IPS-NIHi11 (cell line): ENCODE data around the gene PKP2.

Experiments
- DNase-seq: peaks from one replicate; pipeline ENCODE4 v3.0.0; 2012; ENCODE audit warnings: mixed read lengths, low spot score

Gene PKP2

DNA sequence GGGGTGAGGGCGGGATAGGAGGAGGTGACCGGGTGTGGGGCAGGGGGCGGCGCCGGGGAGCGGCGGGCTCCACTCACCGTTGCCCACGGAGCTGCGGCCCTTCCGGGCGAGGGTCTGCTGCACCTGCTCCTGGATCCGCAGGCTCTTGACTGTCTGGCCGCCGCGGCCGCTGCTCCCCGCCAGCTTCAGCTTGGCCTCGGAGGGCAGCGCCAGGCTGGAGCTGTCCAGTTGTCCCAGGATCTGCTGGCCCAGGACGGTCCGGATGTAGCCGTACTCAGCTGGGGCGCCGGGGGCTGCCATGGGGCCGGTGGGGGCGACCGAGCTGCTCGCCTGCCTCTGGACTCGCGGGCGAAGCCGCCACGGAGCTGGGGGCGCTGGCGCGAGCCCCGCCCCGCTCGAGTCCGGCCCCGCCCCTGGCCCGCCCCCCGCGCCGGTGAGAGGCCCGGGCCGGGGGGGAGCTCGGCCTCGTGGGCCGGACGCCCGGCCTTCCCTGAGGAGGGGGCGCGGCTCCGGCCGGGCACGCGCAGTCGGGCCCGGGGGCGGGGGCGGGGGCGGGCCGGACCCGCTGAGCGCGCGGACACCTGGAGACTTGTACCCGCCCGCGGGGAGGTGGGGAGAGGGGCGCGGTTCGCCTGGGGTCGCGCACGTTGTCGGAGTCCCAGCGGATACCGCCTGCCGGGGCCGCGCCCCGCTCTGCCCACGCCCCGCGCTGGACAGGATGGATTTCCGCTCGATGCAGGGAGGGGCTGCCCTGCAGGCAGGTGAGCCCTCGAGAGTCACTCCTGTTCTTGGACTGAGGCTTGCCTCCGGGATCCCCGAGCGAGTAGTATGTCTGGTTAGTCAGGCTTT is at the start of gene PKP2:
Gene PKP2 (minus strand): TSS at position 346 of the 849 bp plus-strand sequence. CDS start 46 bp downstream, at position 300.
- peak; percentile 98 for DNase-seq

DNA sequence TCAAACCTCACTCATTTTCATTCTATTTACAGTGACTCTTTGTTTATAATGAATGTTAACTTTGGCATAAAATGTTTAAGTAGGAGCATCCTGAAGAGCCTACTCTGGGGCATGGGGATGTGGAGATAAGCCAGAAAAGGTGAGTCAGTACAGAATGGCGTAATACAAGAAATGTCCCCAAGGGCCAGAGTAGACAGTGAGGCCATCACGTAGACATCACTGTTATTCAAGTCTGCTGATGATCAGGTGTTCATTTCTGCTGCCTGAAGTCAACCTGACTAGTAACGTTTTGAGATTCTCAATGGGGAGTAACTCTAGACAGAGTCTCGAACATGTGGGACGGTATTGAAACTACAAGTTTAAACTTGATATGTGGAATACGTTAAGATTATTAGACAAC is 47.6 kb upstream of the PKP2 start:
- no peak for DNase-seq

DNA sequence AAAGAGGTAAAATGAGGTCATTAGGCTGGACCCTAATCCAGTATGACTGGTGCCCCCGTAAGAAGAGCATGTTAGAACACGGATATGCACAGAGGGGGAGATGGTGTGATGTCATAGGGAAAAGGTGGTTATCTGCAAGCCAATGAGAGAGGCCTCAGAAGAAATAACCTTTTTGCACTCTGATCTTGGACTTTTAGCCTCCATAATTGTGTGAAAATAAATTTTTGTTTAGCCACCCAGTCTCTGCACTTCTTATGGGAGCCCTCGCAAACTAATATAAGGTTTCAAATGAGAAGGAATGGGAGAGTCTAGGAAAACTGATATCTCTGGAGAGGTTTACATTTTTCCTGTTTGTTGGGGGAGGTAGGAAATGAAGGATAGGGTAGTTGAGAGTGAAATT is 43.2 kb upstream of the PKP2 start:
- DNase-seq: no peak

DNA sequence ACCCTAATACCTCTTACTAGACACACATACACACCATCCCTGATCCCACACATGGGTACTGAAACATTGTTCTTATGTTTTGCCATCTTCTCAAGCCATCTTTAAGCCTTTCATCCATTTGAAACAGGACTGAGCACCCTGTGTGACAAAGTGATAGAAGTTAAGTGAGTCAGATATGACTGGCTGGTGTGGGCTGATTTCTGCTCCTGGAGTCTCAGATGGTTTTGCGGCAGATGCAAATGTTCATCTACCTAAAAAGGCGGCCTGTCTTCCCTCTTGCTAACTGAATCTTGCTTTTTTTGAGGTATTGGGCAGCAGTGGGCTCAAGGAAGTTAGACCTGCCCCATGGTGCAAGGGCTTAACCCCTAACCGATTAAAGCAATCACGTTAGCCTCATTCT is 30.4 kb upstream of the PKP2 start:
- DNase-seq: no peak

DNA sequence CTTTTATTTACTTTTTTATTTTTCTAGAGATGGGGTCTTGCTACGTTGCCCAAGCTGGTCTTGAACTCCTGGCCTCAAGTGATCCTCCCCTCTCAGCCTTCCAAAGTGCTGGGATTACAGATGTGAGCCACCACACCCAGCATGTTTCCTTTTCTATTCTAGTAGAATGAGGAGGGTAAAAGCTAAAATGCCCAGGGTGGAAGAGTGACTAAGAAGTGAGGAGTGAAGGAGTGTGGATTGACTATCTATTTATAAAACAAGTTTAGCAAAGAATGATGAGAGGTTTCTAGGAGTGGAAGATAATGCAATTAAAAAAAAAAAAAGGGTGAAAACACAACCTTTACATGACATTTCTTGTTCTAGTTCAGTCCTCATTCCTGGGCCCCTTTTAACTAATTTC is 29.8 kb upstream of the PKP2 start:
- no peak for DNase-seq

DNA sequence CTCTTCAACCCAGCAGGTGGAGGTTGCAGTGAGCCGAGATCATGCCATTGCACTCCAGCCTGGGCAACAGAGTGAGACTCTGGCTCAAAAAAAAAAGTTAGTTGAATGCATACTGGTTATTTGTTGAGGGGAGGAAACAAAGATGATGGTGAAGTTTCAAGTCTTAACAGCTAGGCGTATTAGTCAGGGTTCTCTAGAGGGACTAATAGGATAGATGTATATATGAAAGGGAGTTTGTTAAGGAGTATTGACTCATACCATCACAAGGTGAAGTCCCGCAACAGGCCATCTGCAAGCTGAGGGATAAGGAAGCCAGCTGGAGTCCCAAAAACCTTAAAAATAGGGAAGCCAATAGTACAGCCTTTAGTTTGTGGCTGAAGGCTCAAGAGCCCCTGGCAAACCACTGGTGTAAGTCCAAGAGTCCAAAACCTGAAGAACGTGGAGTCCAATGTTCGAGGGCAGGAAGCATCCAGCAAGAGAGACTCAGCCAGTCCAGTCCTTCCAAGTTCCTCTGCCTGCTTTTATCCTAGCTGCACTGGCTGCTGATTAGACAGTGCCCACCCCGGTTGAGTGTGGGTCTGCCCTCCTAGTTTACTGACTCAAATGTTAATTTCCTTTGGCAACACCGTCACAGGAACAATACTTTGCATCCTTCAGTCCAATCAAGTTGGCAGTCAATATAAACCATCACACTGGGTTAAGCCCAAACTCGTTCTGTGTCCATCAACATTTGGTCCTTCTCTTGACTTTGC is 26.1 kb upstream of the PKP2 start:
- DNase-seq: no peak

DNA sequence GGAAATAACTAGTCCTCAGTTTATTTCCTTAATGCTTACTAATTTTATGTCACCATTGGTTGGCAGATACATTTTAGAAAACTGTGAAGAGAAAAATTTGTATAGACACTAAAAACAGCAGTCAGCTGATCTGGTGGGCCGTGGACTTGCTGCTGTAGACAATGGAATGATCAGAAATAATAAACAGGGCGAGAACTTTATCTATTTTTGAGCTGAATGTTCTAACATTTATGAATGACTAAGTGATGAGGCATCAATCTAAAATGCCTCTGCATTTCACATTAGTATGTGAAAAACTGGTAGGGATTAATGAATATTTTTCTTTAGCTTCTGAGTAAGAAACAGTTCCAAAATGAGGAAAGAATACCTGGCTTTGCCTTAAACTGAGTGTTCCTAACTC is 24.8 kb upstream of the PKP2 start:
- no peak for DNase-seq

DNA sequence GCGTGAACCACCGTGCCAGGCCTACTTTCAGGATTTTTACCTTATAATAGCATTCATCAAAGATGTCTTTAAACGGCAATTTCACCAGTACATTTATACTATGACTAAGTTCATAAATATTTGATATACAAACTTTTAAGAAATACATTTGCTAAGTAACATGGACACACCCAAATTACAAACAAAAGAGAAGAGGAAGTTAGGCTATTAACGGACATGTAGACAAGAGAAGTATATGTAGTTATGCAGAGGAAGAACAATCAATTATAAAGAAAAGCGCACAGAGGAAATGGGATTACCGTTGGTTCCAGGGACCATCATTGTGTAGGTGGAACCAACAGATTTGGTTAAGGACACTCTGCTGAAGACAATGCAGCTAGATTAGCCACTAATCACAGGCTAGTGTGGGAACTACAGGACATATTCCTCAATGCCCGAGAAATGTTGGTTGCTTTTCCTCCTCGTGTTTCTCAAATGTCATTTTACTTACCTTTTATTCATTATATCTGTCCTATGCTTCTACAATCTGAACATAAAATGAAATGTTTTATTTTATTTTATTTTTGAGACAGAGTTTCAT is 24.0 kb upstream of the PKP2 start:
- no peak for DNase-seq

DNA sequence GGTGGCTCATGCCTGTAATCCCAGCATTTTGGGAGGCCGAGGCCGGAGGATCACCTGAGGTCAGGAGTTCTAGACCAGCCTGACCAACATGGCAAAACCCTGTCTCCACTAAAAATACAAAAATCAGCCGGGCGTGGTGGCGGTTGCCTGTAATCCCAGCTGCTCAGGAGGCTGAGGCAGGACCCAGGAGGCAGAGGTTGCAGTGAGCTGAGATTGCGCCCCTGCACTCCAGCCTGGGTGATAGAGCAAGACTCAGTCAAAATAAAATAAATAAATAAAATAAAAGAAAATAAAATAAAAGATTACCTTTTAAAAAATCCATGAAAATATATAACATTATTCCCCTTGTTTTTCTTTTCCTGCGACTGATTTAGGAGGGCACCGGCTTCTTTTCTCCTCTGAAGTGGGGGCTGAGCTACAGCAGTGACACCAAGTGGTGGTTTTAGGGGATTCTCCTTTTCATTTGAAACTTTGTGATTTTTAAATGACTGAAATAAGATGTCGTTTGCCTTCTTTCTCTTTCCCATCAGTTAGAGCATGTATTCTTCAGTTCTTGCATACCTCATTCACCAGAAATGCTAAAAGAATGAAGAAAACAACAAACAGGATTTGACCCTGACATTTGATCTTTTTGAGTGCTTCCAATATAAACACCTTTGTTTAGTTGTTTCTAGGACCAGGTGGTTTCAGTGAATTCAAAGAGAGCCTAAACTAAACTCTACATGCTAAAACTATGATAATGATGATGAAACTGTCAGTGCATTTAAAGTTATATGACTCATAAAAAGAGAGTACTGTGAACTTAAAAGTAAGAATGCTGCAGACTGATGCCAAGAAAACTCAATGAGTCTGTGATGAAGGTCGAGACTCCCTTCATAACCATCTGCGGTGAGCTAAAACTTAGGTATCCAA is 22.6 kb upstream of the PKP2 start:
- DNase-seq: peak; percentile 48

DNA sequence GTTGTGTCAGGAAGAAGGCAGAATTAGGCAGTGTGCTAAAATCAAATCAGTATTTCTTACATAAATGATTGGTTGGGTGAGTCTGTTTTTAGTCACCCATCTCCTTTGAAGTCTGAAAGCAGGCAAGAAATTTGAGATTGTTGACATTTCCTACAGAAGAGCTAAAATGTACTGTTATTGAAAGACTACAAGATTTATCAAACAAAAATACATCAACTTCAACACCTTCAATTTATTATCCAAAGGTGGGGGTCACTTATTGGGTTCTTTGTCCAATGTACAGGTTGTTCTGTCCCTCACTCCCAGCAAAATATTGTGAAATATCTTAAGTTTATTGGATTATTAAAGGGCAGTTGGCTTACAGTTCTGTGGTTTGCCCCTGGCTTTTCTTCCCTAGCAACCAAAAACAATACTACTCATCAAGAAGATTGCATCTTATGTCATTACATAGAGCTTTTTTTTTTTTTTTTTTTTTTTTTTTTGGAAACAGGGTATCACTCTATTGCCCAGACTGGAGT is 20.6 kb upstream of the PKP2 start:
- no peak for DNase-seq

DNA sequence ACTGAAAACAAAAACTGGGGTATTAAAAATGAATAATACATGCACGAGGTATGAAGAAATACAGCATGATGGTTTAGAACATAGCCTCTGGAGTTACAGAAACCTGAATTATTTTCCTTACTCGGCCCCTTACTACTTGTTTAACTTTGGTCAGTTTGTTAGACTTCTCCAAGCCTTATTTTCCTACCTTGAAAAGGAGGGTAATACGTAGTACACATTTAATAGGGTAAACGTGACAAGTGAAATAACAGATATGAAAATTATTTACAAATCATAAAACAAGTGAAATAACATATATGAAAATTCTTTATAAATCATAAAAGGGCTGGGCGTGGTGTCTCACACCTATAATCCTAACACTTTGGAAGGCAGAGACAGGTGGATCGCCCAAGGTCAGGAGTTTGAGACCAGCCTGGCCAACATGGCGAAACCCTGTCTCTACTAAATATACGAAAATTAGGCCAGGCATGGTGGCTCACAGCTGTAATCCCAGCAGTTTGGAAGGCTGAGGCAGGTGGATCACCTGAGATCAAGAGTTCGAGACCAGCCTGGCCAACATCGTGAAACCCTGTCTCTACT is 11.4 kb upstream of the PKP2 start:
- DNase-seq: no peak

DNA sequence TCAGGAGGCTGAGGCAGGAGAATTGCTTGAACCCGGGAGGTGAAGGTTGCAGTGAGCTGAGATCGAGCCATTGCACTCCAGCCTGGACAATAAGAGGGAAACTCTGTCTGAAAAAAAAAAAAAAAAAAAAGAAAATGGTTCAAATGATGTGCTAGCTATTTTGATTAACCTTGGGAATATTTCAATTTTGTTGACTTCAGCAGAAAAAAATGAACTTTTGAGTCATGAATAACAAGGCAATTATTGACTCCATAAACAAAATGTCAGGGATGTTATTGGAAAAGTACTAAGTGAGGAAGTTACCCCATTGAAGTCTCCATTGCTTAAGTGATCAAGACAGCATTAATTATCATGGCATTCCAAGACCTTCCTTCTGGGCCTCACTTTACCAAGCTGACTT is 10.6 kb upstream of the PKP2 start:
- DNase-seq: no peak

DNA sequence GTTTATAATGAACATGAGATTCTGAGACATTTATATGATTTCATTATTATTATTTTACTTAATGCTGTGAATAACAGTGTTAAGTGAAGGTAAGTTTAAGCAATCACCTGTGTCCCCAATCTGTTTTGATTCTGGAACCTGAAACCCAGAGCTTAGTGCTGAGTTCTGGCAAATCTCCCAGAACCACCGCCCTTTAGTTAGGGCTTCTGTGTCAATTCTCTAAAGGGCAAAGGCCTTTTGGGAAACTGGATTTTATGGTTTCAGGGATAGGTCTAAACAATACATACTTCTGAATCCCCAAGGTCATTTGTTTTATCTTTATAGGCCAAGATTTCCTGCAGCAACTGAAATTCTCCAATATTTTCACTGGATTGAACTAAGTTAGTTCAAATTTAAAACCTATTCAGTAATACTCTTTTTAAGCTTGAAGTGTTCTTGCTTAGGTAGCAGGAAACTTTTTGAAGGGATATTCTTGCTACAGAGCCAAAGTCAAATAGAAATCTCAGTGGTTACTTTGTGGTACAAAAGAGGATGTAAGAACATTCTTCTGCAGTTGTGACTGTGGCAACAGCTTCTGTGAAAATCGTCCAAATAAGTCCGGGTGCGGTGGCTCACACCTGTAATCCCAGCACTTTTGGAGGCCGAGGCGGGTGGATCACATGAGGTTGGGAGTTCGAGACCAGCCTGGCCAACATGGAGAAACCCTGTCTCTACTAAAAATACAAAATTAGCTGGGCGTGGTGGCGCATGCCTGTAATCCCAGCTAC is 10.0 kb upstream of the PKP2 start:
- no peak for DNase-seq

DNA sequence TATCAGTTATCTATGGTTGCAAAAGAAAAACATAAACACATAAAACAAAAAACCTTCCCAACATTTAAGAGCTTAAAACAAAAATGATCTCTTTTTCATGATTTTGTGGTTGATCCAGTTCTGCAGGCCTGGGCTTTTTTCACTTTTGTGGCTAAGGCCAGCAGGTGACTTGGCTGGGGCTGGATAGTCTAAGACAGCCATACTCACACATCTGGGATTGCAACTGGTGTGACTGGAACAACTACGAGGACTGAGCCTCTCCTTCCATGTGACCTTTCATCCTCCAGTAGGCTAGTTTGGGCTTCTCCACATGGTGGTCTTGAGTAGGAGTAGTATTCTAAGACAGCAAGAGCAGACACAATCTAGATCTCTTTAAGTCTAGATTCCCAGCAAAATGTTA is 7.2 kb upstream of the PKP2 start:
- DNase-seq: no peak

DNA sequence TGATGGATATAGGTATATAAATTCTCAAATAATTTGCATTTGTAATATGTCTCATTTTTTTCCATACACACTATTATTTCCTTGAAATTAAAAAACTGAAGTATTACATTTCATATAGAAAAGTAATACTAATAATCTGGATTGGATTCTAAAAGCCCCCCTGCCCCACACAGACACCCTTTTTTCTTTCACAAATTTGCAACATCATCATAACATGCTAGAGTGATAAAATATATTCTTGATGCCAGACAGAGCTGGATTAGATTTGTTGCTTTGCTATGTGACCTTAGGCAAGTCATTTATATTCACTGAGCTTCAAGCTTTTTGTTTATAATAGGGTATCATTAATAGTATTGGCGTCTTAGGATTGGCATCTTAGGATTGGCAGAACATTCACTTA is 6.7 kb upstream of the PKP2 start:
- DNase-seq: no peak

DNA sequence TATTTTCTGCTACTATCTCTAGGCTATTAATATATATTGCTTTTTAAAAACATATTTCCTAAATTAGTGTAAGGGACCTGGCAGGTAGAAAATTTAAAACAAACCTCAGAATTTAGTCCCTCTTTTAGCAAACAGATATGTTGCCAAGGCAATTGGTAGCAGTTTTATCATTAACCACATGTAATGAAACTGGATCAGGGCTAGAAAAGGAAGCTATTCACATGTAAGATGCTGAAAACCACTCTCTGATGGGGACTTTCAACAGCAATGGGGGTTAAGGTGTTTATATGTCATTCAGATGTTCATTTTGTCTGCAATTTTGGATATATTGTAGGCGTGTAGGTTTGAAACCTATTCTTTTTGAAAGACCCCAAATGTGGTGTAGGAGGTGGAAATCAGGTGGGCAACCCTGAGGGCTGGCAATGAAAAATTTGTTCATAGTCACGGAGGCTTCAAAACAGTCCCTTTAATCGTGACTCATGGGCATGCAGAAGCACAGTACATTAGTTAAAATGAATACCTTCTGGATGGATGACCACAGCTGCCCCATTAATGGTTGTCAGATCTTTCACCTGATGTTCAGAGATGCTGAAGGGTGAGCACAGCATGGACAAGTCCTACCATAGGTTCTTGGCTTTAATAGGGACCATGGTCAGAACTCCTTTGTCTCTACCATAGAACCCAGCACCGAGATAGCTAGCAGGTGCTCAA is 5.9 kb upstream of the PKP2 start:
- DNase-seq: no peak

DNA sequence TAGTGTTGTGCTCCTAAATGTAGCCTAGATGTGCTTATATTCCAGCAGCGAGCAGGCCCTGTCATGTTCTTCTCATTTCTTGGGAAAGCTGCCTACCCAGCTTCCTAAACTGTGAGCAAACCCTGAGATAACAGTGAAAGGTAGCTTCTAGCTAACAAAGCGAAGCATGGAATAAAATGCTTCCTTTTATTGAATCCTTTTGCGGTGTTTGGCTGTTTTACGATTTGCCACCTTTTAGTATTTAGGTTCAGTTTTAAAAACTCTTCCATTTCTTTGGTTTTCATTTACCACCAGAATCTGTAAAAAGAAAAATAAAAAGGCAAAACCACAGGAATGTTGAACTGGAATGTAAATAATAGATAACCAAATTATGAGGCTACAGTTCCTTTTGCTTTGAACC is 5.0 kb upstream of the PKP2 start:
- no peak for DNase-seq

DNA sequence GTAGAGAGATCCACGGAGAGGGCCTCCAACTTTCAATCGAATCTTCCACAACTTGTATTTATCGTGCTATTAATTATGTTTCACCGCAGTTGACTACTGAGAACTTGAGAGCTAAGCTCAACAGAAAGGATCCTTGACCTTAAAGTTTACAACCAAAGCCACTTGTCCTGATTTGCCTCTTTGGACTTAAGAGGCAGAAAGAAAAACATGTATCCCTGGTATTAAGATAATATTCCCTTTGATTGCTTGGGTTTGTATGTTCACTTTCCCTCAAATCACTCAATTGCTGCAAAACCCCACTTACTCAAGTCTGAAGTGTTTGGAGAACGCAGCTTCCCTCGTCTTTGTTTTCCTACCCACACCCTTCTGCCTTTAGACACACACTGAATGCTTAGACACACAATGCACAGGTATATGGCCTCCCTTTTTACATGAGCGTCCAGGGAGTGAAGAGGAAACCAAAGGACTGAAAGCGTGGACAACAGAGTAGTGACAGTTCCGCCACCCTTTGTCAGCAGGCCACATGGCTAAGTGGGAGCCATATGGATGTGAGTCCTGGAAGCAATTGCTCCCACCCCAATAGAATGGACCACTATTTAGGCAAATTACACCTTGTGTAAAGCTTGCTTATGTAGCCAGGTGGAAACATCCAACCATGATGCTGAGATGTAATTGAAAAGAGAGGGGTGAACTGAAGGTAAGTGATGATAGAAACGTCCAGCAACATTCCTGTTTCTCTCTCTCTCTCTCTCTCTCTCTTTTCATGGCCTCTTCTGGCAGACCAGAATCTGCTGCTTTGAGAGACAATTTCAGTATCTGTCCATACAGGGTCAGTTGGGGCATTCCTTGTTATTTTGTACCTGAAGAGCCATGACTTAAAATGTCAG is 1.4 kb upstream of the PKP2 start:
- no peak for DNase-seq

DNA sequence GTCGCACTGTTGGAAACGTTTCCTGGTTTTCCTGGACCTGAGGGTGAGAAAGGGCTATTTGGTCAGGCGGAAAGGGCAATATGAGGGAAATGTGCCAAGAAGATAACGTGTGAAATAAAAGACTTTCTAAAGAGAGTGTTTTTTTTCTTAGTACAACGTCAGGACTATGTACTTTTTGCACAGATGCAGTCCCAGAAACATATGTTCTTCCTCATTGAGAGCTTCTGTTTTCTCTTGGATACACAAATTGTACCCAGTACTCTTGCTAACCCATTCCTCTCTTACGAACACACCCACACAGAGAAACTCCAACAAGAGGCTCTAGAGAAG is 669 bp upstream of the PKP2 start:
- DNase-seq: no peak
